ENCODE measurements around the gene SMC4.

The SMC4 gene

DNA sequence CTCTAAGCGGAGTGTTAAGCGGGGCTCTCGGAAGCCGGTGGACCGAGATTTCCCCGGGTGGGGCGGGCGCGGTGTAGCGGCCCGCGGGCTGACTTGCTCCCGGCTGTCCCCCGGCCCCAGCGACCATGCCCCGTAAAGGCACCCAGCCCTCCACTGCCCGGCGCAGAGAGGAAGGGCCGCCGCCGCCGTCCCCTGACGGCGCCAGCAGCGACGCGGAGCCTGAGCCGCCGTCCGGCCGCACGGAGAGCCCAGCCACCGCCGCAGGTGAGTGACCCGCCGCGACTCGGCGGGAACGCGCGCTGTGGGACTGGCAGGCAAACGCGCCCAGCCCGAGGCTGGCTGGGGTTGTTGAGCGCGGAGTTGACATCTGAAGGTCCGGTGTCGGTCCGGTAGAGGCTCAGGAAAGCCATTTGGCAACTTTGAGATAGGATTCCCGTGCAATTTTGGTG is 1.3 kb downstream of the SMC4 start:
- POLR2A ChIA-PET = no interaction called here
- CTCF ChIA-PET = interaction anchor here (1.0 to 1.3 kb wide), 5 partner anchors 13 to 369 kb away, joined by 3 to 6 read pairs (median 3); no protein-coding TSS in a partner anchor
- no peak for DNase-seq (ENCODE audit: low read depth, low spot score)
- TF ChIP-seq, protein P1, sequence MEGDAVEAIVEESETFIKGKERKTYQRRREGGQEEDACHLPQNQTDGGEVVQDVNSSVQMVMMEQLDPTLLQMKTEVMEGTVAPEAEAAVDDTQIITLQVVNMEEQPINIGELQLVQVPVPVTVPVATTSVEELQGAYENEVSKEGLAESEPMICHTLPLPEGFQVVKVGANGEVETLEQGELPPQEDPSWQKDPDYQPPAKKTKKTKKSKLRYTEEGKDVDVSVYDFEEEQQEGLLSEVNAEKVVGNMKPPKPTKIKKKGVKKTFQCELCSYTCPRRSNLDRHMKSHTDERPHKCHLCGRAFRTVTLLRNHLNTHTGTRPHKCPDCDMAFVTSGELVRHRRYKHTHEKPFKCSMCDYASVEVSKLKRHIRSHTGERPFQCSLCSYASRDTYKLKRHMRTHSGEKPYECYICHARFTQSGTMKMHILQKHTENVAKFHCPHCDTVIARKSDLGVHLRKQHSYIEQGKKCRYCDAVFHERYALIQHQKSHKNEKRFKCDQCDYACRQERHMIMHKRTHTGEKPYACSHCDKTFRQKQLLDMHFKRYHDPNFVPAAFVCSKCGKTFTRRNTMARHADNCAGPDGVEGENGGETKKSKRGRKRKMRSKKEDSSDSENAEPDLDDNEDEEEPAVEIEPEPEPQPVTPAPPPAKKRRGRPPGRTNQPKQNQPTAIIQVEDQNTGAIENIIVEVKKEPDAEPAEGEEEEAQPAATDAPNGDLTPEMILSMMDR (IDR thresholded peaks at IDR 0.05; ENCODE audit: insufficient read depth, low read length, missing control alignments) = no peak
- H3K4me3 ChIP-seq (ENCODE audit: low read depth, low read length) = peak overlapping the region; percentile 89

DNA sequence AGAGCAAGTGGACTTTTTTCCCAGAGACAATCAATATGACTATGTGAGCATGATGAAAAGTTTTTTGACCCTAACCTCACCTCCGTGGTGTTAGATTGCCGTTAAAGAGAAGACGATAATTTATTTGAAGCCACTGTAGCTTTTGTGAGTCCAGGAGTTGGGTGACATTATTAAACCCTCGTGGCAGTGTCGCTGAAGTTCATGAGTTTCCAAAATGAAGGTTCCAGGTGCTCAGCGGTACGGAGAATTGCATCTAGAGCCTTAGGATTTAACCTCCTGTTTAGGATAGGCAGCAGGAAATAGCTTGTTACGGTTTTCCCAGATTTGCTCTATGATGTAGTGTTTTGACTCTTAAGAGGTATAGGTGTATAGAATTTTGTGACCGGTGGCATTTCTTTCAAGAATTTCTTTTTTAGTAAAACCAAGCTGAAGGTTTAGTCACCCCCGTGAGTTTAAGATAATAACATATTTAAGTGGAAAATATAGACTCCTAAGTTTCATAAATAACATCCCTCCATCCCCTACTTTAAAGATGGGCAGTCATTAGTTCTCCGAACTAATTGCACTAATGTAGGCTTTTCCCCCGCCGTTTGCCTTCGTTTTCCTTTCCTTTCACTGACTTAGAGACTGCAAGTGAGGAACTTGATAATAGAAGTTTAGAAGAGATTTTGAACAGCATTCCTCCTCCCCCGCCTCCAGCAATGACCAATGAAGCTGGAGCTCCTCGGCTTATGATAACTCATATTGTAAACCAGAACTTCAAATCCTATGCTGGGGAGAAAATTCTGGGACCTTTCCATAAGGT is 2.0 kb downstream of the SMC4 start:
- CTCF ChIA-PET = interaction anchor here (1.0 kb wide), 4 partner anchors 12 to 369 kb away, joined by 3 to 6 read pairs (median 4); no protein-coding TSS in a partner anchor
- TF ChIP-seq, protein P1 (IDR thresholded peaks at IDR 0.05; ENCODE audit: insufficient read depth, low read length, missing control alignments) = no peak
- H3K4me3 ChIP-seq (ENCODE audit: low read depth, low read length) = peak overlapping the region; percentile 89
- POLR2A ChIA-PET = no interaction called here
- DNase-seq (ENCODE audit: low read depth, low spot score) = no peak

DNA sequence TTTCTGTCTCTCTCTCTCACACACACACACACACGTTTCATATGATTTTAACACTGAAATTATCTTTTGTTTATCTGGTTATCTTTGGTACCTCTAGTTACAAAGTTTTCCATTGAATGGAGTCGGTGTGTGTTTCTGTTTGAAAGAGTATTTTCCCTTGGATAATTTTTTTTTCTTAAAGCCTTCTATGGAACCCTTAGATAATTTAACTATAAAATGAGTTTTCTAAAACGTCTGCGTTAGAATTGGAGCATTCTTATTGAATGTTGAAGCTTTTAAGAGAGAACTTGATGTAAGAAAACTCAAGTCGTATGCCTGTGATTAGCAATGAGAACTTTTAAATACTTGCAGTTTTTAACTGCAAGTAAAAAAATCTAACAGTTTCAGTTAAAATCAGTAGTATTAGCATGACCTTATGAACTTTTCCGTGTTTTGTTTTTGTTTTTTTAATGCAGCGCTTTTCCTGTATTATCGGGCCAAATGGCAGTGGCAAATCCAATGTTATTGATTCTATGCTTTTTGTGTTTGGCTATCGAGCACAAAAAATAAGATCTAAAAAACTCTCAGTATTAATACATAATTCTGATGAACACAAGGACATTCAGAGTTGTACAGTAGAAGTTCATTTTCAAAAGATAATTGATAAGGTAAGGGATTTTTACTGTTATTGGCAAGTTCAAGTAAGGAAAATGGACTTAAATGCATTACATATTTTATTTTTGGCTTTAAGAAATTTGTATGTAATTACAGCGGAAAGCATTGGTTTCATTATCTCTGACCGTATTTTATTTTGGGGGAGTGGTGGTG is 3.0 kb downstream of the SMC4 start:
- TF ChIP-seq, protein P1 (IDR thresholded peaks at IDR 0.05; ENCODE audit: insufficient read depth, low read length, missing control alignments) = no peak
- ChIA-PET POLR2A (no interaction called here), CTCF (interaction anchor here (0.8 to 3.0 kb wide), 4 partner anchors 11 to 414 kb away, joined by 3 to 8 read pairs (median 5); no protein-coding TSS in a partner anchor)
- peak overlapping the region; percentile 89 for H3K4me3 ChIP-seq (ENCODE audit: low read depth, low read length)
- no peak for DNase-seq (ENCODE audit: low read depth, low spot score)

DNA sequence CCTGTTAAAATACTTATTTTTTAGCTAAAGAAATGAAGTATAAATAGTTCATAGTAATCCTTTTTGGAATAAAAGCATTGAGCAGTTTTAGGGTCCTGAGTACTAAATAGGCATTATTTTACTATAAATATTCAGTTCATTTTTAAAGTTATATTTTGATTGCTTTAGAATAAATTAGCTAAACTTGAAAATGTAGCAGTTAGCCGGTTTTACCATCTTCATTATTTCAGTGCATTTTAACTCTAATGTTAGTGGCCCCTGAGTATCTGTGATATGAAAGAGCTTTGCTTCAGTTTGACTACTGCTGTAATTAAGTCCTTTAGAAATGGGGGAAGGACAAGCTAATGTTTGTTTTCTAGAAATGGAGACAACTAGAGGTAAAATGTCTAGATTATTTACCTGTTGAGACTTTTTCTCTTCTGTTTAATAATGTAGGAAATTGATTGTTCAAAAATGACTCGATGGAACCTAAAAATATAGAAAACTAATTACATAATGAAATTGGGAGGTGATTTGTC is 3.6 kb downstream of the SMC4 start:
- peak overlapping the region; percentile 89 for H3K4me3 ChIP-seq (ENCODE audit: low read depth, low read length)
- no peak for DNase-seq (ENCODE audit: low read depth, low spot score)
- ChIA-PET POLR2A (no interaction called here), CTCF (interaction anchor here (0.7 to 3.0 kb wide), 5 partner anchors 9 to 415 kb away, joined by 3 to 8 read pairs (median 4); no protein-coding TSS in a partner anchor)
- TF ChIP-seq, protein P1 (IDR thresholded peaks at IDR 0.05; ENCODE audit: insufficient read depth, low read length, missing control alignments) = no peak

DNA sequence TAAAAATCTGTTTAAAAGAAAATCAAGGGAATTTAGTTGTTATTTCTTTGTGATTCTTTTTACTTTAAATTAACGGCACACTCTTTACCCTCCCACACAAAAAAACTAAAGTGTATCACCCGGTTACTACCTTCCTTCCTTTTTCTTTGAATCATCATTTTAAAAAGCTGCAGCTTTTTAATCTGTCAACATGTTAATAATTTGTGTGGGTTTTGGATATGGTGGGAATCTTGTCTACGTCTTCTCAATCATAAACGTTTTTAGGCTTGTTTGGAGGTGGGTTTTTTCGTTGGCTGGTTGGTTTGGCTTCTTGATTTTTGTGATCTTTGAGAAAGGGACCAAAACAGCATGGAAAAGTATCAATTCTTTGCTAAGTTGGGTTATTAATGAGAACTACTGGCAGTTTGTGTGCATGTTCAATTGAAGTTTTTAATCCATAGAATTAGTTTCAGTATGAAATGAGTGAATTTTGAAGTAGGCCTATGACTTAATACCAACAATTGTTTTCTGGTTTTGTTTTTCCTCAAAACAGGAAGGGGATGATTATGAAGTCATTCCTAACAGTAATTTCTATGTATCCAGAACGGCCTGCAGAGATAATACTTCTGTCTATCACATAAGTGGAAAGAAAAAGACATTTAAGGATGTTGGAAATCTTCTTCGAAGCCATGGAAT is 4.5 kb downstream of the SMC4 start:
- CTCF ChIA-PET = interaction anchor here (0.7 to 3.0 kb wide), 4 partner anchors 8 to 416 kb away, joined by 3 to 8 read pairs (median 4); no protein-coding TSS in a partner anchor
- TF ChIP-seq, protein P1 (IDR thresholded peaks at IDR 0.05; ENCODE audit: insufficient read depth, low read length, missing control alignments) = no peak
- H3K4me3 ChIP-seq (ENCODE audit: low read depth, low read length) = peak overlapping the region; percentile 10
- POLR2A ChIA-PET = no interaction called here
- no peak for DNase-seq (ENCODE audit: low read depth, low spot score)

Data from AG04449 (cell line).